ENCODE measurements around the gene CCDC126. TPM values are rescaled to one million over a fixed set of nuclear protein-coding genes. Genes with fewer than 3 reads are reported as not detected.

Gene CCDC126
- total RNA-seq, 1 experiment from 2014 or later, result 11.0 TPM

DNA sequence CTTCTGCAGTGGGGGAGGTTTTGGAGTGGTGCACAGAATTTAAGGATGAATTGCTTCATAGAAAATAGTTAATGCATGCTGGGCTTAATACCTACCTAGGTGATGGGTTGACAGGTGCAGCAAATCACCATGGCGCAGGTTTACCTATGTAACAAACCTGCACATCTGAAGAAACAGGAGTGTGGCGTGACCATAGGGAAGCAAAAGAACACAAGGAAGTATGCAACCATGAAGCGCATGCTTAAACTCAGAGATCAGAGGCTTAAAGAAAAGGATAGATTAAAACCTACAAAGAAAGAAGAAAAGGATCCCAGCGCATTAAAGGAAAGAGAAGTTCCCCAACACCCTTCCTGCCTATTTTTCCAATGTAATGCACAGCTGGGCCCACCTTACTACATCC lies 22.0 kb downstream of the CCDC126 start:
- intact Hi-C loops (cut with micrococcal nuclease; ENCODE audit: unreplicated experiment), result no loop called here
- Mint-ChIP-seq H3K9me3 (ENCODE audit: low read depth, unreplicated experiment) (peaks cover 5% of the 10 kb centered on the region), H3K4me3 (ENCODE audit: low read depth, unreplicated experiment) (no peak overlapping the region), H3K27me3 (ENCODE audit: unreplicated experiment) (no peaks in the 10 kb centered on the region), H3K27ac (ENCODE audit: unreplicated experiment) (no peak overlapping the region), H3K36me3 (ENCODE audit: insufficient read depth, unreplicated experiment) (no peaks in the 10 kb centered on the region), H3K4me1 (ENCODE audit: low read depth, unreplicated experiment) (no peaks in the 10 kb centered on the region)
- no peak for TF ChIP-seq CTCF (IDR thresholded peaks at IDR 0.05; ENCODE audit: unreplicated experiment)
- BruUV-seq (replicated peaks), result no TSS peak
- CTCF ChIA-PET, result no interaction called here
- DNase-seq, result no peak

DNA sequence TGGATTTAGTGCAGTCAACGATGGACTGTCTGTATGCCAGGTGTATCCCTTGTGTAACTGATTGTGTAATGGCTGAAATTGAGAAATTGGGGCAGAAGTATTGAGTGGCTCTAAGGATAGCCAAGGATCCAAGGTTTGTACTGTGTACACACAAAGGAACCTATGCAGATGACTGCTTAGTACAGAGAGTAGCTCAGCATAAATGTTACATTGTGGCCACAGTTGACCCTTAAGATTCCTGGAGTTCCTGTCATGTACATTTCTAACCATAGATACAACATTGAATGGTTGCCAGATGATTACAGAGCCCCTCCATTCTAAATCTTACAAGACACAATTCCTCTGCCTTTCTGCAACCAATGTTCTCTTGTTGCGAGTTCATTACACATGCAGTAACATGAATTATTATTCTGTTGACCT lies 25.3 kb downstream of the CCDC126 start:
- H3K4me3 Mint-ChIP-seq (ENCODE audit: low read depth, unreplicated experiment), result no peak overlapping the region
- CTCF ChIA-PET, result interaction anchor here (0.6 to 0.7 kb wide), 4 partner anchors 11 to 1674 kb away, joined by 3 to 7 read pairs (median 4); no protein-coding TSS in a partner anchor

GRCh38 chr7:23628370-23628769 lies 31.2 kb downstream of the CCDC126 start:
- DNase-seq, result no peak
- H3K36me3 Mint-ChIP-seq (ENCODE audit: insufficient read depth, unreplicated experiment), result no peaks in the 10 kb centered on the region
- BruUV-seq (replicated peaks), result no TSS peak
- H3K9me3 Mint-ChIP-seq (ENCODE audit: low read depth, unreplicated experiment), result no peaks in the 10 kb centered on the region
- no peak overlapping the region for H3K4me3 Mint-ChIP-seq (ENCODE audit: low read depth, unreplicated experiment)
- no peak overlapping the region for H3K27ac Mint-ChIP-seq (ENCODE audit: unreplicated experiment)
- TF ChIP-seq CTCF (IDR thresholded peaks at IDR 0.05; ENCODE audit: unreplicated experiment), result no peak
- H3K27me3 Mint-ChIP-seq (ENCODE audit: unreplicated experiment), result no peaks in the 10 kb centered on the region
- CTCF ChIA-PET, result no interaction called here
- H3K4me1 Mint-ChIP-seq (ENCODE audit: low read depth, unreplicated experiment), result no peaks in the 10 kb centered on the region
- intact Hi-C loops (cut with micrococcal nuclease; ENCODE audit: unreplicated experiment), result no loop called here

More for the DNA sequence above, 25.3 kb downstream of the CCDC126 start:
- no TSS peak for BruUV-seq (replicated peaks)
- Mint-ChIP-seq H3K4me1 (ENCODE audit: low read depth, unreplicated experiment) (no peaks in the 10 kb centered on the region), H3K36me3 (ENCODE audit: insufficient read depth, unreplicated experiment) (no peaks in the 10 kb centered on the region), H3K9me3 (ENCODE audit: low read depth, unreplicated experiment) (no peaks in the 10 kb centered on the region), H3K27ac (ENCODE audit: unreplicated experiment) (no peak overlapping the region), H3K27me3 (ENCODE audit: unreplicated experiment) (no peaks in the 10 kb centered on the region)
- intact Hi-C loops (cut with micrococcal nuclease; ENCODE audit: unreplicated experiment), result no loop called here
- no peak for DNase-seq
- no peak for TF ChIP-seq CTCF (IDR thresholded peaks at IDR 0.05; ENCODE audit: unreplicated experiment)

DNA sequence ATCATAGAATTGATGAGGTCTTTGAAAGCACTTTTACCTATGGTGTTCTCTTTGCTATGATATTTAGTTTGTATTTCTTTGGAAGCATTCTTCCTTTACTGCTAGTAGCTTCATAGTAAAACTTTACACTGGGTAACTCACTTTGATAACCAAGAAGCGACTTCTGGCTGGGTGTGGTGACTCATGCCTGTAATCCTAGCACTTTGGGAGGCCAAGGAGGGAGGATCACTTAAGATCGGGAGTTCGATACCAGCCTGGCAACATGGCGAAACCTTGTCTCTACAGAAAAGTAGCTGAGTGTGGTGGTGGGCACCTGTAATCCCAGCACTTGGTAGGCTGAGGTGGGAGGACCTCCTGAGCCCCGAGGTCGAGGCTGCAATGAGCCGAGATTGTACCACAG lies 36.2 kb downstream of the CCDC126 start:
- intact Hi-C loops (cut with micrococcal nuclease; ENCODE audit: unreplicated experiment), result no loop called here
- no peaks in the 10 kb centered on the region for H3K27me3 Mint-ChIP-seq (ENCODE audit: unreplicated experiment)
- H3K9me3 Mint-ChIP-seq (ENCODE audit: low read depth, unreplicated experiment), result no peaks in the 10 kb centered on the region
- no peak for TF ChIP-seq CTCF (IDR thresholded peaks at IDR 0.05; ENCODE audit: unreplicated experiment)
- BruUV-seq (replicated peaks), result no TSS peak
- no peak for DNase-seq
- H3K27ac Mint-ChIP-seq (ENCODE audit: unreplicated experiment), result no peak overlapping the region
- no peaks in the 10 kb centered on the region for H3K36me3 Mint-ChIP-seq (ENCODE audit: insufficient read depth, unreplicated experiment)
- H3K4me3 Mint-ChIP-seq (ENCODE audit: low read depth, unreplicated experiment), result no peak overlapping the region
- H3K4me1 Mint-ChIP-seq (ENCODE audit: low read depth, unreplicated experiment), result no peaks in the 10 kb centered on the region
- CTCF ChIA-PET, result no interaction called here
